ENCODE measurements around the gene C8B.

The C8B gene

DNA sequence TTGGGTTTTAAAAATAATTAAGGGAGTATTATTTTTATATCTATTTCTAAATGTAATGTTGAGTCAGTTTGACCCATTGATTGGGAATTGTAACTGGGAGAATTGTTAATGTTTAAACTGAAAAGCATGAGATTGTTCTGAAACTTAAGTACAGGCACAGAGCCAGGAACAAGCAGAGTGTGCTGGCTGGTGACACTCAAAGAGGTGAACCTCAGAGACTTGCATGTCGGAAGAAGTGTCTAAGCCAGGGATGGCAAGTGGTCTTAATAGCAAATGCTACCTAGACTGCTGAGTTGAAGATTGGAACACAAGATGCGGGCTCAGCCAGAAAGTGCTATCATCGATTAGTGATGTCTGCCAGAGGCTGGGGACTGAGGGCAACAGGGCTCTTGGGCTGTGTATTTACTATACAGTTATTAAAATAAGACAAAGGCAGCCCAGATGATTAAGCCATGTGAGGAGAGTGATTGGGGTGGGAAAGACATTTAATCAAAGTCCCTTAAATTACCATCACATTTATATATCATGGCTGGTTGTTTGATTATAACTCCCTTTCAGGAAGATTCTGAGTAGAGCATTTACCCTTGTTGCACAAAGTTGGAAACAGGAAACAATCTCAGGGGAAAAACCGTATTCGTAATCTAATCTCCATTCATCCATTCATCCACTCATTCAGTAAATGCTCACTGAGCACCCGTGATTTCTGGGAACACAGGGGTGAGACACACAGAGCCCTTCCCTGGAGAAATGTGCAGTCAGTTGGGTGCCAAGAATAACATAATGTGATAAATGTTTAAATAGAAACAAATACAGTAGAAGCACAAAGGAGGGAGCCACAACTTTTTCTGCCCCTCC lies 68.4 kb downstream of the C8B start:
- DNase-seq (ENCODE audit: low spot score) = no peak

DNA sequence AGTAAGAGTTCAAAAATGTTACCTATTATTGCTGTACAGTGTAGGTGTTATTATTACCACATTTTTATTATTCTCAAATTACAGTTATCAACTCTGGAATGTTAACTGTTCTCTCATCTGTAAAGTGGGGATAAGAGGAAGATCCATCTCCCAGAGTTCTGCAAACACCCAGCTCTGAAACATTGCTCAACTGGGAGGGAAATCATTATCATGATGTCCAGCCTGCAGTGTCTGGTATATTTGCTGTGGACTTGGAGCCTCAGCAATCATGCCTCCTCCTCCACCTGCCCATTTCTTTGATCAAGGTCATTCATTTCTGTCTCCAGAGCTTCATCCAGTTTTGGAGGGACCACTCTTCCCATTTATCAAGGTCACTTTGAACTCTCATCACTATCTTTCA lies 71.8 kb downstream of the C8B start:
- no peak for DNase-seq (ENCODE audit: low spot score)

DNA sequence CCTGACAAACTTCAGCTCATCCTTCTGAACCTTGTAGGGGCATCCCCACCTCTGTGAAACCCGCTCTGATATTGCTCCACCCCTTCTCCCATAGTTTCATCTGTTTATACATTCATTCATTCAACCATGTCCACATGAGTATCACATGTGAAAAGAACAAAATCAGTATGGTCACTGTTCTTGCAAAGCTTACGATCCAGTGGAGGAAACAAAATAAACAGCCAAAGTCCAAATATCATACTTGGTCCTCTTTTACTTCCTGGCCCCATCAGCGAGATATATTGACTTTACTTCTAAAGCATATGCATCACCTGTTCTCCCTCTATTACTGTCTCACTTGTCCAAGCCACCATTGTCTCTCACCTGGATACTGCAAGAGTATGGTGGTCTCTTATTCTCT lies 75.6 kb downstream of the C8B start:
- DNase-seq (ENCODE audit: low spot score) = no peak

DNA sequence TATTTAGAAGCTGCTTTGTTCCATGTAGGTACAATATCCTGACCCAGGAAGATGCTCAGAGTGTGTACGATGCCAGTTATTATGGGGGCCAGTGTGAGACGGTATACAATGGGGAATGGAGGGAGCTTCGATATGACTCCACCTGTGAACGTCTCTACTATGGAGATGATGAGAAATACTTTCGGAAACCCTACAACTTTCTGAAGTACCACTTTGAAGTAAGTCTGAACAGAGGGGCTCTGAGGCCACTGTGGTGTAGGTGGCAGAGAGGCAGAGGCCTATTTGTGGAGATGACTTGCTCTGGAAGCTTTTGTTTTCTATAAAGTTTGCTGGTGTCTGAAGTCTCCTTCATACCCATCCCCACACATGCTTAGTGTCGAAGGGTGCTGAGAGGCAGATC lies 84.4 kb downstream of the C8B start:
- DNase-seq (ENCODE audit: low spot score) = no peak

DNA sequence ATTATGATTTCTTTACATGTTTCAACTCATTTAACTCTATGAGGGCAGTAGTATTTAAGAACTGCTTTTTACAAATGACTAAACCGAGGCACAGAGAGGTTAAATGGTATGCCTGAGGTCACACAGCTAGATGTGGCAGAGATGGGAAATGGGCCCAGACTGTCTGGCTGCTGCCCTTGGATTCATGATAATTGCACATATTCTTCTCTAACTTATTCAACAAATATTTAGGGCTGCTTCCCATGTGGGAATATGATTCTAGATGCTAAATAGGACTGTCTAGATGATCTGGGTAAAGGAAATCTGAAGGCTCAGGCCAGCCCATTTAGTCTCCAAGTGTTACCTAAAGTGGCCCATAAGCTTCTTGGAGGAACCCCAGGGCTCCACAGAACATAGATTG lies 85.0 kb downstream of the C8B start:
- no peak for DNase-seq (ENCODE audit: low spot score)

Data from hematopoietic multipotent progenitor cell treated with erythropoietin and hydrocortisone succinate and interleukin-3 and kit ligand, for 15 days (in vitro differentiated cells).